ENCODE data around the gene FIG4.

- TF ChIP-seq OSR1 (CRISPR knock-in tag; IDR thresholded peaks at IDR 0.05): no peak
- TF ChIP-seq ARNTL (CRISPR knock-in tag; IDR thresholded peaks at IDR 0.05; ENCODE audit: borderline replicate concordance, low read depth): no peak
- no peak for TF ChIP-seq POU6F1 (CRISPR knock-in tag; IDR thresholded peaks at IDR 0.05; ENCODE audit: borderline replicate concordance, low read depth)
These were observed 78.1 kb downstream of the FIG4 start for GRCh38 chr6:109769213-109769612.
